CD14-positive monocyte (primary cell): ENCODE measurements around the gene UBE2E2. TPM values are rescaled to one million over a fixed set of nuclear protein-coding genes. Genes with fewer than 3 reads are reported as not detected.

Source experiments
- DNase-seq, 3 donors: peaks; one replicate each; pipeline ENCODE4 v3.0.0-alpha.2; 2011 to 2022
- H2AFZ ChIP-seq: 2 replicates; pipeline ENCODE4 v1.6.0; 2012; ENCODE audit warnings: mild to moderate bottlenecking, low read depth, low read length, inconsistent platforms; ENCODE audit not compliant: insufficient read depth, poor library complexity, severe bottlenecking
- H3K27ac ChIP-seq, 2 donors: 1 replicate in 1 of 2; 2 replicates in 1 of 2; pipeline ENCODE4 v1.5.1; 2012 to 2013; ENCODE audit warnings: low read length in 2 of 2, control low read depth in 1 of 2, inconsistent platforms in 1 of 2, low read depth in 1 of 2, mild to moderate bottlenecking in 1 of 2
- H3K27me3 ChIP-seq, 2 donors: one replicate each; pipeline versions ENCODE4 v1.6.0 to v1.6.1; 2011 to 2013; ENCODE audit warnings: low read length in 2 of 2; ENCODE audit not compliant: control insufficient read depth in 2 of 2, insufficient read depth in 2 of 2
- H3K36me3 ChIP-seq, 2 donors: replicated peaks in 1 of 2; 1 replicate in 1 of 2; 2 replicates in 1 of 2; pipeline versions ENCODE4 v1.5.1 to v1.6.1; 2012 to 2013; ENCODE audit warnings: low read length in 2 of 2, control low read depth in 1 of 2, inconsistent platforms in 1 of 2, mild to moderate bottlenecking in 1 of 2; ENCODE audit not compliant: insufficient read depth in 2 of 2, control insufficient read depth in 1 of 2
- H3K4me1 ChIP-seq, 2 donors: 1 replicate in 1 of 2; 2 replicates in 1 of 2; pipeline versions ENCODE4 v1.5.1 to v1.6.1; 2012 to 2013; ENCODE audit warnings: low read length in 2 of 2, control low read depth in 1 of 2, inconsistent platforms in 1 of 2, mild to moderate bottlenecking in 1 of 2, moderate library complexity in 1 of 2; ENCODE audit not compliant: insufficient read depth in 2 of 2, control insufficient read depth in 1 of 2
- H3K4me2 ChIP-seq: replicated peaks from 2 replicates; pipeline ENCODE3; 2012; ENCODE audit warnings: low read length, moderate library complexity, mild to moderate bottlenecking; ENCODE audit not compliant: poor library complexity, severe bottlenecking; ENCODE audit errors: extremely low read depth
- H3K4me3 ChIP-seq, 3 experiments: fragments of 200-600 bp in 1 of 3; sonication (generic) in 1 of 3; replicated peaks in 1 of 3; 1 replicate in 2 of 3; 2 replicates in 1 of 3; pipeline ENCODE4 v1.5.1; 2011 to 2013; ENCODE audit warnings: low read length in 3 of 3, mild to moderate bottlenecking in 3 of 3, control low read depth in 2 of 3, low read depth in 2 of 3, inconsistent platforms in 1 of 3, moderate library complexity in 1 of 3
- H3K79me2 ChIP-seq: 2 replicates; pipeline ENCODE4 v1.6.0; 2012; ENCODE audit warnings: mild to moderate bottlenecking, control low read depth, inconsistent platforms, low read length, moderate library complexity; ENCODE audit not compliant: insufficient read depth
- H3K9ac ChIP-seq: 2 replicates; pipeline ENCODE4 v1.6.0; 2017; ENCODE audit warnings: low read length, mild to moderate bottlenecking; ENCODE audit not compliant: insufficient read depth, poor library complexity, severe bottlenecking
- H3K9me3 ChIP-seq, 2 donors: replicated peaks in 1 of 2; 1 replicate in 1 of 2; 2 replicates in 1 of 2; pipeline versions ENCODE4 v1.5.1 to v1.6.1; 2012 to 2013; ENCODE audit warnings: low read length in 2 of 2, control low read depth in 1 of 2; ENCODE audit not compliant: control insufficient read depth in 1 of 2, insufficient read depth in 1 of 2
- H4K20me1 ChIP-seq: 2 replicates; pipeline ENCODE4 v1.6.0; 2012; ENCODE audit warnings: mild to moderate bottlenecking, low read length, control low read depth, moderate library complexity; ENCODE audit not compliant: insufficient read depth
- H3K27ac Mint-ChIP-seq, 7 donors: one replicate each; pipeline ENCODE4 v1.8.0; 2020; ENCODE audit warnings: mild to moderate bottlenecking in 7 of 7, mixed read lengths in 7 of 7, moderate library complexity in 6 of 7, inconsistent platforms in 2 of 7
- H3K27me3 Mint-ChIP-seq, 3 donors: one replicate each; pipeline ENCODE4 v1.8.0; 2021 to 2022; ENCODE audit warnings: low read depth in 3 of 3, mild to moderate bottlenecking in 3 of 3, mixed read lengths in 3 of 3, moderate library complexity in 3 of 3, inconsistent platforms in 1 of 3
- H3K36me3 Mint-ChIP-seq, 2 donors: one replicate each; pipeline ENCODE4 v1.8.0; 2020; ENCODE audit warnings: mixed read lengths in 2 of 2, inconsistent platforms in 1 of 2, mild to moderate bottlenecking in 1 of 2
- H3K4me1 Mint-ChIP-seq: one replicate; pipeline ENCODE4 v1.8.0; 2020; ENCODE audit warnings: mild to moderate bottlenecking, mixed read lengths
- H3K4me3 Mint-ChIP-seq, 2 donors: one replicate each; pipeline ENCODE4 v1.8.0; 2020; ENCODE audit warnings: mild to moderate bottlenecking in 2 of 2, mixed read lengths in 2 of 2, moderate library complexity in 1 of 2
- H3K9me3 Mint-ChIP-seq, 7 donors: one replicate each; pipeline ENCODE4 v1.8.0; 2020 to 2022; ENCODE audit warnings: mixed read lengths in 7 of 7, mild to moderate bottlenecking in 6 of 7, moderate library complexity in 6 of 7, inconsistent platforms in 2 of 7
- WGBS: methylation state at CpG from one replicate; pipeline ENCODE4 v1.1.5; 2013; ENCODE audit warnings: missing lambda C conversion rate; ENCODE audit not compliant: insufficient coverage; 5-methylcytosine and 5-hydroxymethylcytosine counted together
- intact Hi-C, 2 donors: fragments of 100-400 bp; cut with micrococcal nuclease; formaldehyde crosslinking; loops; one replicate each; pipeline versions ENCODE4 v1.15.0 to v1.15.1; 2023
- polyA plus RNA-seq, 3 donors: library from polyadenylated mRNA; depleted of rRNA in 1 of 3; unstranded in 2 of 3; stranded (reverse) in 1 of 3; fragments of 300-500 nt in 2 of 3; fragments of >200 nt in 1 of 3; fragmentation: Illumina TruSeq in 2 of 3; gene quantifications; 1 replicate in 2 of 3; 2 replicates in 1 of 3; pipeline ENCODE4 v1.2.3, GENCODE V29; 2012 to 2021
- TF ChIP-seq, protein P1 (sequence below): fragments of 200-600 bp; IDR thresholded peaks from one replicate; pipeline ENCODE4 v1.8.0; 2022; ENCODE audit warnings: antibody characterized with exemption, mild to moderate bottlenecking

Gene UBE2E2
- polyA plus RNA-seq, 3 donors, result 25.8 to 78.0 (median 66.3) TPM

DNA sequence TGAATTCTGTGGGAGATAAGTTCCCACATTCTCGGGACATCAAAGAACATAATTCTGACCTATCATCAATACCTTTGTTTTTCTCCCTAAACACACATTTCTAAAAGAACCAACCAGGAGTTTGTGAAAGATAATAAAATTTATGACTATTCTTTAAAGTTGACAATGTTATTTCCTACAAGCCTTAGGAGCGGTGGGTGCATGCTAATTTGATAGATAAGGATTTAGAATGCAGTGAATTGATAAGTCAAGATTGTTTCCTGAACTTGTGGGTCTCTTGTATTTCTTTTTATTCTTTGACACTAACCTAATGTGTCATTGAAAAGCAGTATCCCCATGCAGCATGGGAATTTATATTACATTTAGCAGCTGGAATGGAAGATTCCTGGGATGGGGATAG lies 10.3 kb upstream of the UBE2E2 start:
- no peak for DNase-seq
- Histone ChIP-seq H3K4me2 (no peak overlapping the region), H4K20me1 (no peaks in the 10 kb centered on the region), H2AFZ (no peak overlapping the region), H3K27ac (no peak overlapping the region), H3K36me3 (no peaks in the 10 kb centered on the region), H3K4me1 (peaks cover 10 to 18% of the 10 kb centered on the region in 2 donors), H3K27me3 (no peaks in the 10 kb centered on the region), H3K9me3 (no peaks in the 10 kb centered on the region), H3K9ac (no peak overlapping the region), H3K4me3 (no peak overlapping the region), H3K79me2 (no peaks in the 10 kb centered on the region)
- Mint-ChIP-seq H3K27ac (no peak overlapping the region), H3K4me3 (no peak overlapping the region), H3K36me3 (no peaks in the 10 kb centered on the region), H3K9me3 (peaks cover 0 to 2% (median 0%) of the 10 kb centered on the region in 7 donors), H3K4me1 (peaks cover 17% of the 10 kb centered on the region), H3K27me3 (peaks cover 0 to 3% (median 0%) of the 10 kb centered on the region in 3 donors)
- no CpG with 5 or more reads among the region's 2 CpGs for WGBS
- intact Hi-C loops, result loop anchor here in 1 of 2 donors (10.0 kb wide), 1 partner anchor 68 kb away; no protein-coding TSS in a partner anchor
- TF ChIP-seq, protein P1, sequence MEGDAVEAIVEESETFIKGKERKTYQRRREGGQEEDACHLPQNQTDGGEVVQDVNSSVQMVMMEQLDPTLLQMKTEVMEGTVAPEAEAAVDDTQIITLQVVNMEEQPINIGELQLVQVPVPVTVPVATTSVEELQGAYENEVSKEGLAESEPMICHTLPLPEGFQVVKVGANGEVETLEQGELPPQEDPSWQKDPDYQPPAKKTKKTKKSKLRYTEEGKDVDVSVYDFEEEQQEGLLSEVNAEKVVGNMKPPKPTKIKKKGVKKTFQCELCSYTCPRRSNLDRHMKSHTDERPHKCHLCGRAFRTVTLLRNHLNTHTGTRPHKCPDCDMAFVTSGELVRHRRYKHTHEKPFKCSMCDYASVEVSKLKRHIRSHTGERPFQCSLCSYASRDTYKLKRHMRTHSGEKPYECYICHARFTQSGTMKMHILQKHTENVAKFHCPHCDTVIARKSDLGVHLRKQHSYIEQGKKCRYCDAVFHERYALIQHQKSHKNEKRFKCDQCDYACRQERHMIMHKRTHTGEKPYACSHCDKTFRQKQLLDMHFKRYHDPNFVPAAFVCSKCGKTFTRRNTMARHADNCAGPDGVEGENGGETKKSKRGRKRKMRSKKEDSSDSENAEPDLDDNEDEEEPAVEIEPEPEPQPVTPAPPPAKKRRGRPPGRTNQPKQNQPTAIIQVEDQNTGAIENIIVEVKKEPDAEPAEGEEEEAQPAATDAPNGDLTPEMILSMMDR, result no peak

GRCh38 chr3:23193831-23194230 lies 9.3 kb upstream of the UBE2E2 start:
- H3K4me3 ChIP-seq, result no peak overlapping the region
- peaks cover 9 to 15% of the 10 kb centered on the region in 2 donors for H3K4me1 ChIP-seq
- intact Hi-C loops, result loop anchor here in 1 of 2 donors (10.0 kb wide), 1 partner anchor 69 kb away; no protein-coding TSS in a partner anchor
- TF ChIP-seq, protein P1, result no peak
- WGBS, result 100% methylated on average over 2 of the region's 3 CpGs
- Mint-ChIP-seq H3K4me3 (no peak overlapping the region), H3K27ac (peak overlapping the region in 1 of 7 donors; percentile 4), H3K4me1 (peaks cover 15% of the 10 kb centered on the region), H3K36me3 (no peaks in the 10 kb centered on the region), H3K9me3 (peaks cover 0 to 2% (median 0%) of the 10 kb centered on the region in 7 donors), H3K27me3 (no peaks in the 10 kb centered on the region)
- H3K9me3 ChIP-seq, result no peaks in the 10 kb centered on the region
- no peak overlapping the region for H3K9ac ChIP-seq
- H3K27ac ChIP-seq, result no peak overlapping the region
- H3K79me2 ChIP-seq, result no peaks in the 10 kb centered on the region
- H4K20me1 ChIP-seq, result no peaks in the 10 kb centered on the region
- peak; percentile 7 to 47 (median 21) for DNase-seq
- H3K27me3 ChIP-seq, result no peaks in the 10 kb centered on the region
- H3K4me2 ChIP-seq, result no peak overlapping the region
- no peaks in the 10 kb centered on the region for H3K36me3 ChIP-seq
- H2AFZ ChIP-seq, result no peak overlapping the region
